ENCODE data around the gene TSPAN11.

The TSPAN11 gene

GRCh38 chr12:30959778-30960177 is 33.2 kb downstream of the TSPAN11 start:
- DNase-seq (ENCODE audit: low spot score): no peak

- DNase-seq (ENCODE audit: low spot score): no peak
Observed at GRCh38 chr12:30961030-30961429, 34.5 kb downstream of the TSPAN11 start.

- peak; percentile 63 for DNase-seq (ENCODE audit: low spot score)
Observed at GRCh38 chr12:30962047-30962446, 35.5 kb downstream of the TSPAN11 start.

GRCh38 chr12:30963709-30964564 is 37.4 kb downstream of the TSPAN11 start:
- DNase-seq (ENCODE audit: low spot score): no peak

- peak; percentile 80 for DNase-seq (ENCODE audit: low spot score)
Observed at GRCh38 chr12:30964896-30965612, 38.5 kb downstream of the TSPAN11 start.

- no peak for DNase-seq (ENCODE audit: low spot score)
Observed at GRCh38 chr12:30965613-30965985, 39.1 kb downstream of the TSPAN11 start.

- peak; percentile 95 for DNase-seq (ENCODE audit: low spot score)
Observed at GRCh38 chr12:30967026-30967425, 40.5 kb downstream of the TSPAN11 start.

- peak; percentile 63 for DNase-seq (ENCODE audit: low spot score)
Observed at GRCh38 chr12:30968211-30968610, 41.7 kb downstream of the TSPAN11 start.

GRCh38 chr12:30969006-30969405 is 42.5 kb downstream of the TSPAN11 start:
- DNase-seq (ENCODE audit: low spot score): no peak

- peak; percentile 73 for DNase-seq (ENCODE audit: low spot score)
Observed at GRCh38 chr12:30969606-30970395, 43.3 kb downstream of the TSPAN11 start.

- peak; percentile 37 for DNase-seq (ENCODE audit: low spot score)
Observed at GRCh38 chr12:30970559-30971197, 44.1 kb downstream of the TSPAN11 start.

- DNase-seq (ENCODE audit: low spot score): no peak
Observed at GRCh38 chr12:30972035-30972434, 45.5 kb downstream of the TSPAN11 start.

GRCh38 chr12:30973175-30973574 is 46.6 kb downstream of the TSPAN11 start:
- no peak for DNase-seq (ENCODE audit: low spot score)

GRCh38 chr12:30973830-30974229 is 47.3 kb downstream of the TSPAN11 start:
- no peak for DNase-seq (ENCODE audit: low spot score)

GRCh38 chr12:30974746-30975500 is 48.4 kb downstream of the TSPAN11 start:
- no peak for DNase-seq (ENCODE audit: low spot score)

GRCh38 chr12:30975581-30975980 is 49.0 kb downstream of the TSPAN11 start:
- no peak for DNase-seq (ENCODE audit: low spot score)

GRCh38 chr12:30976206-30976605 is 49.7 kb downstream of the TSPAN11 start:
- no peak for DNase-seq (ENCODE audit: low spot score)

GRCh38 chr12:30977124-30977523 is 50.6 kb downstream of the TSPAN11 start:
- DNase-seq (ENCODE audit: low spot score): no peak

- no peak for DNase-seq (ENCODE audit: low spot score)
Observed at GRCh38 chr12:30977537-30978349, 51.2 kb downstream of the TSPAN11 start.

GRCh38 chr12:30978639-30979038 is 52.1 kb downstream of the TSPAN11 start:
- no peak for DNase-seq (ENCODE audit: low spot score)
